ENCODE results near the gene CMIP. TPM values are rescaled to one million over a fixed set of nuclear protein-coding genes. Genes with fewer than 3 reads are reported as not detected.

Gene CMIP
- total RNA-seq, 1 experiment from 2014 or later, result 3.0 TPM

GRCh38 chr16:81547939-81548216 lies 103.3 kb downstream of the CMIP start:
- DNase-seq (ENCODE audit: low read depth), result no peak

GRCh38 chr16:81548551-81548875 lies 103.9 kb downstream of the CMIP start:
- no peak for DNase-seq (ENCODE audit: low read depth)

GRCh38 chr16:81548876-81549546 lies 104.4 kb downstream of the CMIP start:
- DNase-seq (ENCODE audit: low read depth), result no peak

- no peak for DNase-seq (ENCODE audit: low read depth)
These were observed 105.2 kb downstream of the CMIP start for GRCh38 chr16:81549547-81550431.

GRCh38 chr16:81550432-81550808 lies 105.8 kb downstream of the CMIP start:
- DNase-seq (ENCODE audit: low read depth), result no peak

GRCh38 chr16:81551151-81551808 lies 106.7 kb downstream of the CMIP start:
- DNase-seq (ENCODE audit: low read depth), result peak; percentile 72

- peak; percentile 13 for DNase-seq (ENCODE audit: low read depth)
These were observed 107.3 kb downstream of the CMIP start for GRCh38 chr16:81551821-81552304.

GRCh38 chr16:81552743-81553079 lies 108.1 kb downstream of the CMIP start:
- no peak for DNase-seq (ENCODE audit: low read depth)

GRCh38 chr16:81553080-81553813 lies 108.6 kb downstream of the CMIP start:
- no peak for DNase-seq (ENCODE audit: low read depth)

GRCh38 chr16:81553814-81554675 lies 109.4 kb downstream of the CMIP start:
- no peak for DNase-seq (ENCODE audit: low read depth)

- DNase-seq (ENCODE audit: low read depth), result no peak
These were observed 110.4 kb downstream of the CMIP start for GRCh38 chr16:81554979-81555378.

GRCh38 chr16:81555660-81556059 lies 111.1 kb downstream of the CMIP start:
- no peak for DNase-seq (ENCODE audit: low read depth)

GRCh38 chr16:81556715-81557284 lies 112.2 kb downstream of the CMIP start:
- DNase-seq (ENCODE audit: low read depth), result peak; percentile 73

GRCh38 chr16:81558077-81558443 lies 113.5 kb downstream of the CMIP start:
- no peak for DNase-seq (ENCODE audit: low read depth)

GRCh38 chr16:81558444-81559175 lies 114.0 kb downstream of the CMIP start:
- DNase-seq (ENCODE audit: low read depth), result no peak

GRCh38 chr16:81560979-81561657 lies 116.5 kb downstream of the CMIP start:
- DNase-seq (ENCODE audit: low read depth), result peak; percentile 19

- DNase-seq (ENCODE audit: low read depth), result peak; percentile 29
These were observed 117.7 kb downstream of the CMIP start for GRCh38 chr16:81562174-81562849.

- no peak for DNase-seq (ENCODE audit: low read depth)
These were observed 118.3 kb downstream of the CMIP start for GRCh38 chr16:81562926-81563325.

GRCh38 chr16:81564421-81564911 lies 119.9 kb downstream of the CMIP start:
- no peak for DNase-seq (ENCODE audit: low read depth)
